HG02623 (cell line): ENCODE data around the gene FGF6.
"Not testable (repeated sequence)": the region's sequence is repeated elsewhere in the genome, so short reads cannot be mapped to it uniquely, and the experiment has no call there.

ENCODE experiments used
- ATAC-seq: cut with Tn5 transposase; IDR thresholded peaks from one replicate; pipeline ENCODE4 v1.9.1; 2021; ENCODE audit warnings: moderate library complexity; ENCODE audit not compliant: unreplicated experiment

FGF6 gene

DNA sequence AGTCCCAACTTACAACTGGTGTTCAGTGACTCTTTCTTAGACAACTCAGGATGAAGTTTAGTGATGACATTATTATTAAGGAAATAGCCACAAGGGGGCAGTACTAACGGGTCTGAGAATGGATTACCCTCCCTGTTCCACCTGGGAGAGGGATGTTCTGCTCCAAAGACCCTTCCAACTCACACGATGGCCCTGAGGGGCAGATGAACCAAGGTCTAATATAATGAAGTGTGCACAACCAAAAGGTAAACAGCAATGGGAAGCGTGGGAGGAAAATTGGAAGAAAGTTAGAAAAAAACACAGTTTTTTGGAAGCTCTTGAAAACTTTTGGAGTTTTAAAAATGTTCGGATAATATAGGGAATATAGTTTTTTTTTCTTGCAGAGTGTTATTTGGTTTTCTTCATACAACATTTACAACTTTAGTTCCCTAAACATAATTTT is 24.0 kb downstream of the FGF6 start:
- ATAC-seq: no peak

DNA sequence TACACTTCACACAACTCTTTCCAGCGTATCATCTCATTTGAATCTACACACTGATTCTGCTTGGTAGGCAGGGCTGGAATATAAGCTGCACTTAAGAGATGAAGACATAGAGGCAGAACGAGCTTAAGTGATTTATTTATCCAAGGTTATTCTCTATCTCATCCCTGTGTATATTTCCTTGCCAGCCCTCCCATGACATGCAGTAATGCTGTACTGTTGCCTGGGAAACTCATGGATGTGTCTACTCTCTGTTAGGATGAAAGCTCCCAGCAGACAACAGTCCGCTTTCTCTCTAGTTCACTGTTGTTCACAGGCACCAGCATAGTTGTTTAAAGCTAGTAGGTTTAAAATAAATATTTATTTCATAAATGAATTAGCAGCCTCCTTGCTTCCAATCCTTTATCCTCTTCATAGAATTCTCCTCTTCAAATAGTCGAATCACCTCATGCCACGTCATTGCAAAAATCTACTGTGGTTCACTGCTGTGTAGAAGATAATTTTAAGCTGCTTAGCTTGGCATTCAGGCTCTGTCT is 25.4 kb downstream of the FGF6 start:
- ATAC-seq: no peak

DNA sequence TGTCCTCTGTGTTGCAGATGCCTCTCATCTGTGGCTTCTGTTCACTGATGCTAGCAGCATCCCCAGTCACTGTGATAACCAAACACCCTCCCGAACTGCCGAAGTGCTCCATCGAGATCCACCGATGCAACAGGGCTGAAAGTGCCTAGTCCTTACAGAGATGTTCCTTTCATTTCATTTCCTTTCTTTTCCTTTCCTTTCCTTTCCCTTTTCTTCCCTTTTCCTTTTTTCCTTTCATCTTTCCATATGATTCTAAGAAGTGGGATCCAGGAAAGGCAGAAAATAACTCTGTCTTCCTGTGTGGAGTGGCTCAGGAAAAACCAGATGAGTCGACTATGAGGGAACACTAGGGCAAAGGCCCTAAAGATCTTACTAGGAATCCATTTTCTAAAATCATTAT is 26.7 kb downstream of the FGF6 start:
- ATAC-seq: no peak

DNA sequence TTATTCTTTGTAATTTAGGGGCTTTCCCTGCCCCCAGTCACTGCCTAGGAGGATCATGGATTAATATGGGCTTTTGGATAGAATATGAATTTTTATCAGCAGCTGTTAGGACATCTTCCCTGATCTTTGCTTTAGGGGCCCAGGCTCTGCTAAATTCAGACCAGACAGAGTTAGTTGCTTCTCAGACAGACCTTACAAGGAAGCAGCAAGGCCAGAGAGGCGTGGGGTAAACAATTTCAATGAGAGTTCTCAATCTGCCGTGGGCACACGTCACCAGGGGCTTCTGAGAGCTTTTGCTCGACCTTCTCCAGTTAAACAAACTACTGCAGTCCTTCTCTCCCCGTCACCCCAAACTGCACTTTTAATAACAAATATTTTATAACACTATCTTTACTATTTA is 27.7 kb downstream of the FGF6 start:
- no peak for ATAC-seq

DNA sequence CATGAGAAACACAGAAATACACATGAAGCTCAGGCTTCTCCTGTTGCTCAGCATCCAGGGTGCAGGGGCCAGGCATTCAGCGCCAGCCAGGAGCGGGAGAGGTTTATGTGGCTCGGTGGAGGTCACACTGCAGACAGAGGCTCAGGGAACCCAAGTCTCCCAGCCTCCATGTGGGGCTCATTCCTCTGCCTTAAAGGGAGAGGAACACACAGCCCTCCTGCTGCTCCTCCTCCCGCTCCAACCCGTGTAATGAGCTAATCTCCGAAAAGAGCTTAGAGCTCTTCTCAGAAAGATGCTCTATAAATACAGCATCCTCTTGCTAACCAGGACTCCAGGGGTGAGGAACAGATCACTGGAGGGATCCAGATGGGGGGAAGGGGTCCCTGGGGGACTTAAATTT is 28.2 kb downstream of the FGF6 start:
- ATAC-seq: no peak

DNA sequence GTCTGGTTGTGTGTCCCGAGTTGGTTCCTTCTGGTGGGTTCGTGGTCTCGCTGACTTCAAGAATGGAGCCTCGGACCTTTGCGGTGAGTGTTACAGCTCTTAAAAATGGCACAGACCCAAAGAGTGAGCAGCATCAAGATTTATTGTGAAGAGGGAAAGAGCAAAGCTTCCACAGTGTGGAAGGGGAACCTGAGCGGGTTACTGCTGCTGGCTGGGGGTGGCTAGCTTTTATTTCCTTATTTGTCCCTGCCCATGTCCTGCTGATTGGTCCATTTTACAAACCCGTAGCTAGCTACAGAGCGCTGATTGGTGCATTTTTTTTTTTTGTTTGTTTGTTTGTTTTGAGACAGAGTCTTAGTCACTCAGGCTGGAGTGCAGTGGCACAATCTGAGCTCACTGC is 29.3 kb downstream of the FGF6 start:
- ATAC-seq: no peak

DNA sequence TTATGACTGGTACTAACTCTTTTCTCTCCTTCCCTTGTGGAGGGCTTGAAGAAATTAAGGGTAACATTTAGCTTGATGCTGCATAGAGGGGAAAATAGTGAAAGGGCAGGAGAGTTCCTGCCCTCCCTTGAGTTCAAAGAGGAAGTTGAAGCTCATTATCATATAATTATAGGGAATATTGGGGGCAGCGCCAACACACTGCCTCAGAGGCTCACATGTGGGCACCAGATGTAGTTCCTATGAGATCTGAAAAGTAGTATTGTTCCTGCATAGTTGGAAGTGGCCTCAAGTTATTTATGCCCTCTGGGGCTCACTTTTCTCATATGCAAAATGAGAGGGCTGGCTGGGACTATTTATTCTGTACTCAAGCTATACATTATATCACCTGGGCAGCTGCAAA is 33.1 kb downstream of the FGF6 start:
- ATAC-seq: no peak

DNA sequence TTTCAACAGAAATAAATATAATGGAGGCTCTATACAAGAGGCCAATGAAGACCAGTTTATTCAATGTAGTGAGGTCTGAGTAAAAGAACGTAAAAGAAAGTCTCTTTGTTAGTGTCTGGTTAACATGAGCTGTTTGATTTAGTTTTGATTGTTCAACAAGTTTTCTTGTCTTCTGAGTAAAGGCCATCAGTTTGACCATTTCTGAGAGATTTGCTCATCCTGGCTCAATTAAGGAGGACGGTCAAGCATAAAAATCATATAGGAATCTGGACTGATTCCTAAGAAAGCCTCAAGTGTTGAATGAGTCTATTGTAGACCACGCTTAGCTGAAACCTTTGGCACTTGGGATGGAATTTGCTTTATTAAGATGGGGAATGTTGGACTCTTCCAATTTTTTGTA is 33.6 kb downstream of the FGF6 start:
- no peak for ATAC-seq

DNA sequence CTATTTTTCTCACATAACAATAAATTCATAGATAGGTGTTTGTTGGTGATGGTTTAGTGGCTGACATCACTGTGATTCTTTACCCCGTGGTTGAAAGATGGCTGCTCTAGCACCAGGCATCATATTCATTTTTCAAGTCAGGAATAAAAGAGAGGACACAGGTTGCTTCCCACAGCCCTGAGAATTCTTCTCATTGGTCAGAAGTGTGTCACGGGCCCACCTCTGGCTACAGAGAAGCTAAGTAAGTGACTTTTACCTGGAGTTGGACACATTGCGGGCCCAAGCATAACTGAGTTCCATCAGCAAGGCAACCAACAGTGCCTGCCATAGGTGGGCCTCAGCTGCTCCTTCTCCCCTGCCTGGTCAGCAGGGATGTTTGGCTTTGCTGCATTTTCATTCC is 38.5 kb downstream of the FGF6 start:
- no peak for ATAC-seq

DNA sequence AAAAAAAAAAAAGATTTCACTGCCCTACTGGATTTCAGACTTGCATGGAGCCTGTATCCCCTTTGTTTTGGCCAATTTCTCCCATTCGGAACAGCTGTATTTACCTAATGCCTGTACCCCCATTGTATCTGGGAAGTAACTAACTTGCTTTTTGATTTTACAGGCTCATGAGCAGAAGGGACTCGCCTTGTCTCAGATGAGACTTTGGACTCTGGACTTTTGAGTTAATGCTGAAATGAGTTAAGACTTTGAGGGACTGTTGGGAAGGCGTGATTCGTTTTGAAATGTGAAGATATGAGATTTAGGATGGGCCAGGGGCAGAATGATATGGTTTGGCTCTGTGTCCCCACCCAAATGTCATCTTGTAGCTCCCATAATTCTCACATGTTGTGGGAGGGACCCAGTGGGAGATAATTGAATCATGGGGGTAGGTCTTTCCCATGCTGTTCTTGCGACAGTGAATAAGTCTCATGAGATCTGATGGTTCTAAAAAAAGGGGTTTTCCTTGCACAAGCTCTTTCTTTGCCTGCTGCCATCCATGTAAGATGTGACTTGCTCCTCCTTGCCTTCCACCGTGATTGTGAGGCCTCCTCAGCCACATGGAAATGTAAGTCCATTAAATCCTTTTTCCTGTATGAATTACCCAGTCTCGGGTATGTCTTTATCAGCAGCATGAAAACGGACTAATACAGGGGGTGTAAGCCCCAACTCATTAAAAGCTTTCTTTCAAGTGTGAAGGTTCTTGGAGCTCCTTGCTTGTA is 40.6 kb downstream of the FGF6 start:
- ATAC-seq: not testable (repeated sequence)

DNA sequence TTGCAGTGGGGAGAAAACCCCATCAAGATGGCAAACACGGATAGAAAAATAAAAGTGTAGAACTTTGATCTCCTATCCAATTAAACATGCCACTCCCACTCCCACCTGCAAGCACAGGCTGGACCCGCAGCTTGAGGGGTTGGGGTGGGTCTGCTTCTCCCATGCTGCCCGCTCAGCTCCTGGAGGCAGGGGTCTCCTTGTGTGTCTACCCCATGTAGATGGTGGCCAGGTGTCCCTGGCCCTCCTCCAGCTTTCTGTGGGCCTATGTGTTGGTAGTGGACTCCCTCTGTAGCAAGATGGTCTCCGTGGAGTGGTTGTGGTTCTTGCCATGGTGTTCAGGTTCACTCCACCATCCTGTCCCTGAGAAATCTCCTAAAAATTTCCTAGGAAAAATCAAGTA is 42.6 kb downstream of the FGF6 start:
- no peak for ATAC-seq

DNA sequence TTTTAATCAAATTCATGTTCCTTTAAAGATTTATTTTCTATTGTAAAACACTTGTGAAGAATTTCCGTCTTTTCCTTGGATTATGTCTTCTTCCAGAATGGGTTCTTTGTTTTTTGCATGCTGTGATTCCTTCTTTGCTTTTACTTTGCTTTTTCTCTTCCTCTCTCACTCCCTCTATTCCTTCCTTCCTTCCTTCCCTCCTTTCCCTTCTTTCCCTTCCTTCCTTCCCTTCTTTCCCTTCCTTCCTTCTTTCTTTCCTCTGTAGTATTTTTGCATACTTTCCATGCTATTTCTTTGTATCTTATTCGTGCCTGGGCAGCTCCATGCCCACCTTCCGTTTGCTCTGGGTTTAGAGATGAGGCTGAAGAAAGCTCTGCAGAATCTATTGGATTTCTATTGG is 44.5 kb downstream of the FGF6 start:
- ATAC-seq: no peak

DNA sequence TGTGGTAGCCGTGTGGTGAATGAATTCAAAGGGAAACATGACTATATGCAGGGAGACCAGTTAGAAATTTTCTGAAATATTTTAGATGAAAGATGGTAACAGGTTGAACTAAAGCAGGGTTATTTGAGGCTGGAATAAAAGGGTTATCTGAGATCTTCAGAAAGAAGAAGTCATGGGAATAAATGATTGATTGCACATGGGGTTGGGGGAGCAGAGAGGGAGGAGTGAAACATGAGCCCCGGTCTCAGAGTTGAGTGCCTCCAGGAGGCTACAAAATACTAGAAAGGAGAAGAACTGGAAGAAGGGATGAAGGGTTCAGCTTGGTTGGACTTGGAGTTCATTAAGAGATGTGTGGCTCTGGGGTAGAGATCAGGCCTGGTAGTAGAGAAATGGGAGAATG is 49.8 kb downstream of the FGF6 start:
- no peak for ATAC-seq

DNA sequence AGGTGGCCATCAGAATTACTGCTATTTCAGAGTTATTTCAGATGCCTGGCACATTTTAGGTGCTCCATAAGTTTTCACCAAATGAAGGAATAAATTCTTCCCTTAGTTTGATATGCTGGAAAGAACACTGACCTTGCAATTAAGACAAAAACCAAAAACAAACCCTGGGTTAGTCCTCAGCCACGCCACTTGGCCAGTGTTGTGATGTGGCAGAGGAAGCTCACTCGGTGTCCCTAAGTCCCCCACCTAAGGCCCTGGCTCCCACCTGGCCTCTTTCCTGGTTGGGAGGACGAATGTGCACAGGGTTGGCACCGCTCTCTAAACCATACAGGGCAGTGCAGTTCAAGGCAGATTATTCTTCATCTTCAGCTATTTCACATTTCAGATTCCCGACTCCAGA is 52.4 kb downstream of the FGF6 start:
- ATAC-seq: no peak

DNA sequence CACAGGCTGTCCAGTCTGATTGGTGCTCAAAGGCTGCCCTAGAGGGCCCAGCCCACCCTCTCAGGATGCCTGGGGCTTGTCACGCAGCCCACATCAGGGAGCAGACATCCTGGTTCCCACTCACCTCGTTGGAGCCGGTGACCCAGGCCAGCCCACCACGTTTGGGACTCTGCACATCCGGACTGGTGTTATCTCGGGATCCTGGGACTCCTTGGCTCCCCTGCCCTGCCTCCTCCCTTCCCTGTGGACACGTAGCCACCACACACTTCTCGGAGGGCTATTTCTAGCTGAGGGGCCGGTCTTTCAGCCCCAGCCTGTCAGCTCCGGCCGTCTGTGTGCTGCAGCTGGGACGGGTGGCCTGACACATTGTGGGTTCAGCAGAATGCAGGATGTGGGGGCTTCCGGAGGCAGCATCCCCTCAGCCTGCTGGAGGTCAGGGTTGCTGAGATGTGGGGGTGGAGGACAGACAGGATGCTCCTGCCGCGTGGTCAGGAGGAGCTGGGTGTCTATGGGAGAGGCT is 53.3 kb downstream of the FGF6 start:
- ATAC-seq: no peak

DNA sequence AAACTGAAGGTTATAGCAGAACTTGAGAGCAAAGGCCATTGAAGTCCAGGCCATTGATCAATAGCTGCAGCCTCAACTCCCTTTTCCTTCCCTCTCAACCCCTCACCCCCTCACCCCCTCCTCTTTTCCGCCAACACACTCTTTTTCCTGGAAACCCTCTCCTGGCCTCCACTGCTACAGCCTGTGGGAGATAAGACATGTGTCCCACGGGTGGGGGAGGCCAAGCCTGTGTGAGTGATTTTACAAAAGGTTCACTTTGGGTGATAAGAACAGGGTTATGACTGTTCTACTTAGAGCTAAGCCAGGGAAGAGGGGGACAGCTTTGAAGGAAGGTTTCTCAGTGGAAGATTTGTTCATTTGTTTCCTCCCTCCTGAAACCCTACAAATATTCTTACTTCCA is 57.0 kb downstream of the FGF6 start:
- ATAC-seq: no peak

DNA sequence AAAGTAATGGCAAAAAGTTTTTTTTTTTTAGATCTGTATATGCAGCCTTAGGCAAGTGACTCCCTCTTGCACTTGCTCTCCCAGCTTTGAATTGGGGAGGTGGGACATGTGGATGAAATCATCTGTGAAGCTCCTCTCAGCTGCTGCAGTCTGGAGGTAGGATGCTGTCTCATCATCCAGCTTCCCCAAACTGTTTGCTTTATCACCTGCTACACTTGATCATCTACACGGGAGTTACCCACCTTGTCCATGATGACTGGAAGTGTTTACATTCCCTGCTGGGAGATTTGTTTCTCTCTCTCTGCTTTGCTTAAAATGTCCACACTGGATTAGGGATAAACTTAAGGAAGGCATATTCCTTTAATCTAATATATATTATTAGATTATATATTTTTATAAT is 57.6 kb downstream of the FGF6 start:
- no peak for ATAC-seq

DNA sequence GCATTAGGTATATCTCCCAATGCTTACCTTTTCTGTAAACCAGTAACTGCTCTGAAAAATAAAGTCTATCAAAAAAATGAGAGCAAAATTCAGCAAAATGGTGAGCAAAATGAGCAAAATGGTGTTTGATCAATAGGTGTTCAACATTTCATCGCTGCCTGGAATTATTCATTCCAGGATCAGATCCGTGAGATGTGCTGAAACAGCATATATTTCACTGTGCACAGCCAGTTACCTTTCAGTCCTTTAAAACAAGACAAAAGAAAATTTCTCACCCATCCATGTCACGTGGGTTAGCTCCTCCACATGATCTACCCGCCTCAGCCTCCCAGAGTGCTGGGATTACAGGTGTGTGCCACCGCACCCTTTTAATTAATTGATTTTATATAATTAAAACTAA is 58.0 kb downstream of the FGF6 start:
- no peak for ATAC-seq

DNA sequence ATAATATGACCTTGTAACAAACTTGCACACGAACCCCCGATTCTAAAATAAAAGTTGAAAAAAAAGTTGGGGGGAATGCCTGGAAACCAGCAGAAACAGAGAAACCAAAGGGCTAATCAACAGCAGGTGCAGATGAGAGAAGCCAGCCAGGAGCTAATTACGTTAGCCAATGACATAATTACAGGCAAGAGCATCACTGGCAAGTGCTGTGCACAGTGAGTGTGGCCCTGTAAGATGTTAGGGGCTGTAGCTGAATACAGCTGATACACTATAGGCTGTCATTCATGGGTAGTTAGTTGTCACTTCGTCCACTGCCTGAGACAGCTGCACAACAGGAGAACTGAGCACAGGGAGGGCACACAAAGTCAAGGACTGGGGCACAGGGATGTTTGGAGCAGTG is 58.8 kb downstream of the FGF6 start:
- no peak for ATAC-seq
